Endometrial microvascular endothelial cells (primary cell): Measurements from ENCODE around the gene USP11. TPM values are rescaled to one million over a fixed set of nuclear protein-coding genes. Genes with fewer than 3 reads are reported as not detected.

ENCODE experiments used
- in situ Hi-C: cut with HindIII; loops from 2 replicates; pipeline ENCODE4 v1.10.0; 2017; ENCODE audit warnings: low sequenced_read_pairs, low pct_unique_long_range_greater_than_20kb; ENCODE audit errors: inconsistent ontology term
- total RNA-seq: library from RNA; depleted of rRNA; stranded (reverse); fragments of >200 nt; gene quantifications from one replicate; pipeline ENCODE4 v1.2.3, GENCODE V29; 2015; ENCODE audit errors: inconsistent ontology term

Gene USP11
- total RNA-seq, 1 donor from 2014 or later: 25.9 TPM

- in situ Hi-C loops: no loop called here
Measured at GRCh38 chrX:47221756-47222155, 11.1 kb upstream of the USP11 start.

GRCh38 chrX:47222751-47223350, 10.0 kb upstream of the USP11 start:
- in situ Hi-C loops: no loop called here

GRCh38 chrX:47223476-47224250, 9.1 kb upstream of the USP11 start:
- in situ Hi-C loops: no loop called here

GRCh38 chrX:47224266-47224895, 8.4 kb upstream of the USP11 start:
- in situ Hi-C loops: no loop called here

- in situ Hi-C loops: no loop called here
Measured at GRCh38 chrX:47224896-47225290, 7.9 kb upstream of the USP11 start.

- in situ Hi-C loops: no loop called here
Measured at GRCh38 chrX:47226071-47226470, 6.7 kb upstream of the USP11 start.

- in situ Hi-C loops: no loop called here
Measured at GRCh38 chrX:47226531-47227333, 6.1 kb upstream of the USP11 start.

GRCh38 chrX:47227334-47227583, 5.5 kb upstream of the USP11 start:
- in situ Hi-C loops: no loop called here

GRCh38 chrX:47228550-47229270, 4.1 kb upstream of the USP11 start:
- in situ Hi-C loops: no loop called here

- in situ Hi-C loops: no loop called here
Measured at GRCh38 chrX:47229427-47229826, 3.4 kb upstream of the USP11 start.

GRCh38 chrX:47230136-47230868, 2.5 kb upstream of the USP11 start:
- in situ Hi-C loops: no loop called here

GRCh38 chrX:47231167-47231566, 1.6 kb upstream of the USP11 start:
- in situ Hi-C loops: no loop called here

- in situ Hi-C loops: no loop called here
Measured at GRCh38 chrX:47232197-47232802, 509 bp upstream of the USP11 start.

GRCh38 chrX:47233333-47234113, 714 bp downstream of the USP11 start:
- in situ Hi-C loops: no loop called here

GRCh38 chrX:47234583-47234982, 1.8 kb downstream of the USP11 start:
- in situ Hi-C loops: no loop called here

- in situ Hi-C loops: no loop called here
Measured at GRCh38 chrX:47235691-47236103, 2.9 kb downstream of the USP11 start.

- in situ Hi-C loops: no loop called here
Measured at GRCh38 chrX:47239199-47239598, 6.4 kb downstream of the USP11 start.
